ENCODE measurements around the gene LBX2.
A peak's percentile ranks its signal among the peaks of the same experiment; 100 is the strongest.

The LBX2 gene

GRCh38 chr2:74525717-74526648 lies 26.6 kb upstream of the LBX2 start, which contains the start of gene DQX1:
Gene DQX1, minus strand, starts transcription at chr2:74526231. Its CDS starts 502 bp downstream, at chr2:74525729.
- DNase-seq (ENCODE audit: low read depth) = no peak

GRCh38 chr2:74524955-74525716 lies 25.7 kb upstream of the LBX2 start:
- no peak for DNase-seq (ENCODE audit: low read depth)

DNA sequence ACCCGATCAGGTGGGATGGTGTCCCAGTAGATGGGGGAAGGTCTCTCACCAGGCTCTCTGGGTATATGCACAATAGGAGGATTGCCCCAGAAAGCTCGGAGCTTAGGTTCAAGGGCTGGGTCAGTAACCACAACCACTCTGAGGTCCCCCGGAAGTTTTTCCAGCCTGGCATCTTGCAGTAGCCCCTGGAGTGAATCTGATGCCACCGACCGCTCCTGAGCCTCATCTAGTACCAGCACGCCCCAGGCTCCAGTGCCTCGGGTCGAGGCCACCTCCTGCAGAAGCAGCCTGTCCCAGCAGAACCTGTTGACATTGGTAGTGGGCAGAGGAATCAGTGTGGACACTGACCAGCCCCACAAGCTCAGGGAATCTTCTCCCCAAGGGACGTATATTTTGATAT lies 24.6 kb upstream of the LBX2 start:
- DNase-seq (ENCODE audit: low read depth) = no peak

DNA sequence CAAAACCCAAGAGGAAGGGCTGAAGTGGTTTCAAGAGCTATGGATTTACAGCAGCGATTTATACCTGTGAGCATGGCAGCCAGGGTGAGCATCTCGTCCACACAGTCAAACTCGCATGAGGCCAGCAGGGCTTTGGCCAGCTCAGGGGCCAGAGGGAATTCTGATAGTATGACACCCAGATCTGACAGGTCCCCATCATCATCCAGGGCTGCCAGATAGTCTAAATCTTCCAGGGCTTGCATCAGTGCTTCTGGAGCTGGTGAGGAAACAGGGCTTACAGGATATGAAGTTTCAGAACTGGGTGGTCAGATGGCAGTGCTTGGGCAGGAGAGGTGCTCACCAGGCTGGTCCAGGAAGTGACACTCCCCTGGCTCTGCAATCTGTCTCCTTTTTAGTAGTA lies 23.1 kb upstream of the LBX2 start:
- no peak for DNase-seq (ENCODE audit: low read depth)

DNA sequence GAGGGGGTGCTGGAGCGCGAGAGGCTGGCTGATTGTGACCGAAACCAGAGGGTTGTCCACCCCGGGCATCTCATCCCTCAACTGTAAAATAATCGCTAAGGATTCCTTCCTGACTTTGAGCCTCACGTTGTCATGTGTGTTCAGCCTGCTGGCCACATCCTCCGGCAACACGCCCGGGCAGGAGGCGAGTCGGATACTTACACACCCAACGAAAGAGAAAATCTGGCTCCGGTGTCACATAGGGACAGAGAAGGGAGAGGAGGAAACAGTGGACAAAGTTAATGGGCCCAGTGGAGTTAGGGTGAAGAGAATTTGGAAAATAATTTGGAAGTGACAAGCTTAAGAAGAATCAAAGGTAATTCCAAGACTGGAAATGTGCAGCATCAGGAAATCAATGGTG lies 17.2 kb upstream of the LBX2 start:
- DNase-seq (ENCODE audit: low read depth) = no peak

- no peak for DNase-seq (ENCODE audit: low read depth)
Observed at GRCh38 chr2:74515981-74516633, 16.7 kb upstream of the LBX2 start.

GRCh38 chr2:74515271-74515980 lies 16.0 kb upstream of the LBX2 start:
- DNase-seq (ENCODE audit: low read depth) = no peak

- no peak for DNase-seq (ENCODE audit: low read depth)
Observed at GRCh38 chr2:74514368-74515270, 15.2 kb upstream of the LBX2 start, which contains the start of gene TLX2. Gene TLX2, plus strand, starts transcription at chr2:74514450. Its CDS starts 357 bp downstream, at chr2:74514807.

GRCh38 chr2:74513605-74514367 lies 14.4 kb upstream of the LBX2 start:
- DNase-seq (ENCODE audit: low read depth) = no peak

DNA sequence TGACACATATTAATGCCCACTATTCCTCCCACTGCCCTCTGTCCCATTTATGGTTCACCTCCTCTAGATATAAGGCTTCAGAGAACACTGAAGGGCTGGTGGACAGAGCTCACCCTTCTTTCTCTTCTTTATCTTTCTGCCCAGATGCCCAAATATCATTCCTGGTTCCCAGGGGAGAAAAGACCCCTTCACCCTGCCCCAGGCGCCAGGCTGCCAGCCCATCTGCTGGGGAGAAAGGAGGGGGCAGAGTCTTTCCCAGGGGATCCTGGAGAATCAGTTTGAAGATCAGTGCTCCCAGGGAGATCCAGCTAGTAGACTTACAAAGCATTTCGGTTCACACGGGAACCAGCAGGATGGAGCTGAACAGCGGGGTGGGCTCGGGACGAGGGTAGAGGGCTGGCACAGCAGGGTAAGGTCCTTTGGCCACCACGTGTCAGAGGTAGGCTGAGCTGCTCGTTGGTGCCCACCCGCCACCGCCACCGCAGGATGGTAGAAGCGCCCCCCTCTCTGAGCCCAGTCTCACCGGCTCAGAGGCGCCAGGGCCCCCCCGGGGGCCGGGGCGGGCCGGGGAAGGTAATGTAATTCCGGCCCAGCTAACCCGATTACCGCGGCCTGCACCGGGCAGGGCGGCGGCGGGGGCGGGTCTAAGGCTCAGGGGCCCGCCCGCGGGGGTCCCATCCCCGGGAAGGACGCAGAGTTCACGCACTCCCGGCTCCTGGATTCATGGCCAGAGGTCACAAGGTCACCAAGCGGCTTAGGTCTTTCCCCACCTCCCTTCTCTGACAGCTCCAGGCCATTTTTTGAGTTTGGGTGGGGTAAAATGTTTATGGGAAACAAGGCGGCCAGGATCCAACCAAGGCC lies 13.6 kb upstream of the LBX2 start:
- DNase-seq (ENCODE audit: low read depth) = no peak

DNA sequence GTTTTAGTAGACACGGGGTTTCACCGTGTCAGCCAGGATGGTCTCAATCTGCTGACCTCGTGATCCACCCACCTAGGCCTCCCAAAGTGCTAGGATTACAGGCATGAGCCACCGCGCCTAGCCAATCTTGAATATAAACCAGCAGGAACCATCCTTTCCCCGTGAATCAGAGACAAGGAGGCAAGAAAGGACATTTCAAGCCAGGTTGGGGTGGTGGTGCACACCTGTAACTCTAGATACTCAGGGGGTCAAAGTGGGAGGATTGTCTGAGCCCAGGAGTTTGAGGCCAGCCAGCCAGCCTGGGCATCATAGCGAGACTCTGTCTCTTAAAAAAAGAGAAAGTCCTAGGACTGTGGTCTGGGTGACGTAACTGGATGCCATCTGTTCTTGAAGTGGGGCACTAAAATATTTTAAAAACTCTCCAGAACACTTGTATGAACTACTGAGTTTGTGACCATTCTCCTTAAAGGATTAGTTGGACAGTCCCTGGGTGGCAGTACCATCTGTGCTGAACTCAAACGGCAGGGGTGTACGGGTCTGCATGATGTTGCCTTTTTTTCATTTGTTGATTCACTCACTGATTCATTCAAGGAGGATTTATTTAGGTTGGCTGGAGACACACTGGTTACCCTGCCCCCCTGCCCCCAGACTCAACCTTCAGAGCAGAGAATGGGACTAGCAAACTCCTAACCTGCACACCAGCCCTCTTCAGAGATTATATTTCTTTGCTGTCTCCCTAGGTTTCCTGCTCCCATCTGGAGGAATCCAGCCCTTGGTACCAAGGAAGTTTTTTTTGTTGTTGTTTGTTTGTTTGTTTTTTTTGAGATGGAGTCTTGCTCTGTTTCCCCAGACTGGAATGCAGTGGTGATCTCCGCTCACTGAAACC lies 11.9 kb upstream of the LBX2 start:
- no peak for DNase-seq (ENCODE audit: low read depth)

- no peak for DNase-seq (ENCODE audit: low read depth)
Observed at GRCh38 chr2:74510272-74510671, 10.9 kb upstream of the LBX2 start.

GRCh38 chr2:74507926-74508520 lies 8.6 kb upstream of the LBX2 start:
- no peak for DNase-seq (ENCODE audit: low read depth)

- peak; percentile 91 for DNase-seq (ENCODE audit: low read depth)
Observed at GRCh38 chr2:74507145-74507925, 7.9 kb upstream of the LBX2 start, which contains the start of gene PCGF1. Gene PCGF1, minus strand, starts transcription at chr2:74507695. Its CDS starts 27 bp downstream, at chr2:74507668.

- DNase-seq (ENCODE audit: low read depth) = no peak
Observed at GRCh38 chr2:74505448-74506246, 6.2 kb upstream of the LBX2 start.

DNA sequence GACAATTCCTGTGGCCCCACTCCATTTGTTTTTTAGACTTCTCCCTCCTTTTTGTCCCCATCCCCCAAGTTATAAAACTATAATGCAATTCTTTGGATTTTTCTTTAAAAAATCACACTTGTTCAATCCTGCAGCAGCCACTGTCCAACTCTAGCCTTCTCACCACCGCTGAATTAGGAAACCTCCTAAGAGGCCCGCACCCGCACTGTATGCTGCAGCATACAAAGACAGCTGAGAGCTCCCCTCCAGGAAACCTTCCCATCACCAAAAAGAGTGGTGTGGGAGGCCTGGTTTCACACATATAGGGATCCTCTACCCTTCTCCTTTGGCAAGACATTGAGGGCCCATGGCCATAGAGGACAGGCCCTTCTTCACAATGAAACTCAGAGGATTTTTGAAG lies 5.2 kb upstream of the LBX2 start:
- DNase-seq (ENCODE audit: low read depth) = no peak

Measured in non-pigmented ciliary epithelial cell (primary cell).